IMR-90 (cell line): ENCODE data around the gene PCSK2.

Experiments used
- CTCF ChIP-seq: conservative IDR thresholded peaks from 2 replicates; pipeline ENCODE4 v1.5.1; 2012; ENCODE audit warnings: mild to moderate bottlenecking, low read depth, low read length, improper control_type of control experiment
- MAZ ChIP-seq: IDR thresholded peaks from 2 replicates; pipeline ENCODE4 v1.6.1; 2012; ENCODE audit warnings: low read depth, mild to moderate bottlenecking, low read length, improper control_type of control experiment, moderate library complexity, borderline replicate concordance
- NFE2L2 ChIP-seq: fragments of 150-350 bp; IDR thresholded peaks from 2 replicates; pipeline ENCODE4 v1.6.1; 2016; ENCODE audit warnings: low read depth, mild to moderate bottlenecking, low read length
- POLR2A ChIP-seq: IDR thresholded peaks from 2 replicates; pipeline ENCODE4 v1.6.1; 2012; ENCODE audit warnings: mild to moderate bottlenecking, low read depth, low read length
- RAD21 ChIP-seq: IDR thresholded peaks from 2 replicates; pipeline ENCODE4 v1.6.1; 2012; ENCODE audit warnings: low read length, improper control_type of control experiment
- RFX5 ChIP-seq: IDR thresholded peaks from 2 replicates; pipeline ENCODE4 v1.8.0; 2012; ENCODE audit warnings: low read depth, mild to moderate bottlenecking, low read length, moderate library complexity
- USF2 ChIP-seq: fragments of 150-350 bp; IDR thresholded peaks from 2 replicates; pipeline ENCODE4 v1.6.1; 2017; ENCODE audit warnings: mild to moderate bottlenecking, antibody characterized with exemption, low read length, low read depth

GRCh38 chr20:17227219-17227575, 357 bp downstream of the PCSK2 start:
- TF ChIP-seq CTCF = no peak
- TF ChIP-seq POLR2A = no peak
- no peak for TF ChIP-seq MAZ
- TF ChIP-seq NFE2L2 = no peak
- no peak for TF ChIP-seq RAD21
- TF ChIP-seq USF2 = no peak
- TF ChIP-seq RFX5 = no peak
